ENCODE results near the gene PKP1.

DNA sequence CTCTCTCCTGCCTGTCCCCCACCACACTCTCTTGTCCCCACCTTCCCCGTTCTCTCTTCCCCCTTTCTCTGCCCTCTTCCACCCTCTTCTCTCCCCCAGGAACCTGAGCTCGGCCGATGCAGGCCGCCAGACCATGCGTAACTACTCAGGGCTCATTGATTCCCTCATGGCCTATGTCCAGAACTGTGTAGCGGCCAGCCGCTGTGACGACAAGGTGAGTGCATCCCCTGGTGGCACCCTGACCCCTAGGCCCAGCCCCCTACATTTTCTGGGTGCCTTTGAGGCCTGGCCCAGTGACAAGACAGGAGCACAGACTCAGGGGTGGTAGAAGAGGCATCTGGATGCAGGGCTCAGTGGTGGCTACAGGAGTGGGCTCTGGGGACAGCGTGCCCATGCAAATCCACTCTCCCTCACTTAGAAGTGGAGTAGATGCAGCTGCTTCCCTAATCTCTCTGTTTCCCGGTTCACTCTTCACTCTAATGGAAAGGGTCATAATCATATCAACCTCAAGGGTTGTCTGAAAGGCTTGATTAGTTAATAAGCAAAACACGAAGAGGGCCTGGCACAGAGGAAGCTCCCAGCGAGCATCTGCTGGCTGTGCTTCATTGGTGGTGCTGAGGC, 37.0 kb downstream of the PKP1 start:
- TF ChIP-seq, protein P1, sequence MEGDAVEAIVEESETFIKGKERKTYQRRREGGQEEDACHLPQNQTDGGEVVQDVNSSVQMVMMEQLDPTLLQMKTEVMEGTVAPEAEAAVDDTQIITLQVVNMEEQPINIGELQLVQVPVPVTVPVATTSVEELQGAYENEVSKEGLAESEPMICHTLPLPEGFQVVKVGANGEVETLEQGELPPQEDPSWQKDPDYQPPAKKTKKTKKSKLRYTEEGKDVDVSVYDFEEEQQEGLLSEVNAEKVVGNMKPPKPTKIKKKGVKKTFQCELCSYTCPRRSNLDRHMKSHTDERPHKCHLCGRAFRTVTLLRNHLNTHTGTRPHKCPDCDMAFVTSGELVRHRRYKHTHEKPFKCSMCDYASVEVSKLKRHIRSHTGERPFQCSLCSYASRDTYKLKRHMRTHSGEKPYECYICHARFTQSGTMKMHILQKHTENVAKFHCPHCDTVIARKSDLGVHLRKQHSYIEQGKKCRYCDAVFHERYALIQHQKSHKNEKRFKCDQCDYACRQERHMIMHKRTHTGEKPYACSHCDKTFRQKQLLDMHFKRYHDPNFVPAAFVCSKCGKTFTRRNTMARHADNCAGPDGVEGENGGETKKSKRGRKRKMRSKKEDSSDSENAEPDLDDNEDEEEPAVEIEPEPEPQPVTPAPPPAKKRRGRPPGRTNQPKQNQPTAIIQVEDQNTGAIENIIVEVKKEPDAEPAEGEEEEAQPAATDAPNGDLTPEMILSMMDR (IDR thresholded peaks at IDR 0.05; ENCODE audit: insufficient read depth, low read length, poor library complexity, severe bottlenecking): no peak
- no peak for TF ChIP-seq EZH2phosphoT487 (conservative IDR thresholded peaks at IDR 0.05; ENCODE audit: low read length)
